Neural progenitor cell (in vitro differentiated cells): ENCODE data around the gene SLCO3A1. TPM values are rescaled to one million over a fixed set of nuclear protein-coding genes. Genes with fewer than 3 reads are reported as not detected.
A peak's percentile ranks its signal among the peaks of the same experiment; 100 is the strongest.

ENCODE experiments used
- DNase-seq: peaks from one replicate; pipeline ENCODE4 v3.0.0-alpha.2; 2016; ENCODE audit warnings: low spot score
- H2AFZ ChIP-seq: fragments of 200-600 bp; sonication (generic); replicated peaks from 2 replicates; pipeline ENCODE4 v1.6.1; 2016; ENCODE audit warnings: antibody characterized with exemption
- H3F3A ChIP-seq: fragments of 200-600 bp; sonication (generic); 2 replicates; pipeline ENCODE4 v1.6.1; 2016; ENCODE audit warnings: antibody characterized with exemption, low read depth
- H3K27ac ChIP-seq: fragments of 200-600 bp; sonication (generic); 2 replicates; pipeline ENCODE4 v1.5.1; 2016; ENCODE audit warnings: mild to moderate bottlenecking
- H3K27me3 ChIP-seq: fragments of 200-600 bp; sonication (generic); 2 replicates; pipeline ENCODE4 v1.6.1; 2016; ENCODE audit warnings: mild to moderate bottlenecking, moderate library complexity
- H3K36me3 ChIP-seq: fragments of 200-600 bp; sonication (generic); 2 replicates; pipeline ENCODE4 v1.5.1; 2016
- H3K4me1 ChIP-seq: fragments of 200-600 bp; sonication (generic); 2 replicates; pipeline ENCODE4 v1.6.1; 2016; ENCODE audit warnings: mixed run types
- H3K4me2 ChIP-seq: fragments of 200-600 bp; sonication (generic); 2 replicates; pipeline ENCODE4 v1.6.1; 2016
- H3K4me3 ChIP-seq: fragments of 200-600 bp; sonication (generic); 2 replicates; pipeline ENCODE4 v1.5.1; 2016
- H3K79me2 ChIP-seq: fragments of 200-600 bp; sonication (generic); 2 replicates; pipeline ENCODE4 v1.6.1; 2016; ENCODE audit warnings: low read depth
- H3K9ac ChIP-seq: fragments of 200-600 bp; sonication (generic); 2 replicates; pipeline ENCODE4 v1.6.1; 2016
- H3K9me3 ChIP-seq: fragments of 200-600 bp; sonication (generic); 2 replicates; pipeline ENCODE4 v1.5.1; 2016; ENCODE audit warnings: low read depth
- H4K20me1 ChIP-seq: fragments of 200-600 bp; sonication (generic); 2 replicates; pipeline ENCODE4 v1.6.1; 2016; ENCODE audit warnings: low read depth
- H3K27ac Mint-ChIP-seq: 3 replicates; pipeline ENCODE4 v1.8.0; 2021; ENCODE audit warnings: mixed read lengths
- H3K27me3 Mint-ChIP-seq: 2 replicates; pipeline ENCODE4 v1.8.0; 2022; ENCODE audit warnings: low read depth, mild to moderate bottlenecking, inconsistent platforms, moderate library complexity, mixed read lengths; ENCODE audit not compliant: insufficient read depth
- H3K36me3 Mint-ChIP-seq: 3 replicates; pipeline ENCODE4 v1.8.0; 2021; ENCODE audit warnings: mixed read lengths
- H3K4me1 Mint-ChIP-seq: 3 replicates; pipeline ENCODE4 v1.8.0; 2021; ENCODE audit warnings: mixed read lengths
- H3K4me3 Mint-ChIP-seq: 3 replicates; pipeline ENCODE4 v1.8.0; 2021; ENCODE audit warnings: mild to moderate bottlenecking, moderate library complexity, mixed read lengths
- H3K9me3 Mint-ChIP-seq: 3 replicates; pipeline ENCODE4 v1.8.0; 2020; ENCODE audit warnings: mixed read lengths
- EZH2 ChIP-seq: fragments of 200-600 bp; sonication (generic); IDR thresholded peaks from 2 replicates; pipeline ENCODE4 v1.6.1; 2017; ENCODE audit warnings: antibody characterized with exemption, mild to moderate bottlenecking, moderate library complexity
- EZH2phosphoT487 ChIP-seq: fragments of 200-600 bp; sonication (generic); IDR thresholded peaks from 2 replicates; pipeline ENCODE4 v1.6.1; 2017; ENCODE audit warnings: antibody characterized with exemption
- total RNA-seq: library from RNA; depleted of rRNA; stranded (reverse); fragments of >200 nt; gene quantifications from 2 replicates; pipeline ENCODE4 v1.2.3, GENCODE V29; 2015; ENCODE audit warnings: low replicate concordance
- TF ChIP-seq, protein P1 (sequence below): fragments of 200-600 bp; sonication (generic); IDR thresholded peaks from 2 replicates; pipeline ENCODE4 v1.5.1; 2017; ENCODE audit warnings: antibody characterized with exemption, mild to moderate bottlenecking

Gene SLCO3A1
- total RNA-seq, 1 donor from 2014 or later: 6.6 TPM

DNA sequence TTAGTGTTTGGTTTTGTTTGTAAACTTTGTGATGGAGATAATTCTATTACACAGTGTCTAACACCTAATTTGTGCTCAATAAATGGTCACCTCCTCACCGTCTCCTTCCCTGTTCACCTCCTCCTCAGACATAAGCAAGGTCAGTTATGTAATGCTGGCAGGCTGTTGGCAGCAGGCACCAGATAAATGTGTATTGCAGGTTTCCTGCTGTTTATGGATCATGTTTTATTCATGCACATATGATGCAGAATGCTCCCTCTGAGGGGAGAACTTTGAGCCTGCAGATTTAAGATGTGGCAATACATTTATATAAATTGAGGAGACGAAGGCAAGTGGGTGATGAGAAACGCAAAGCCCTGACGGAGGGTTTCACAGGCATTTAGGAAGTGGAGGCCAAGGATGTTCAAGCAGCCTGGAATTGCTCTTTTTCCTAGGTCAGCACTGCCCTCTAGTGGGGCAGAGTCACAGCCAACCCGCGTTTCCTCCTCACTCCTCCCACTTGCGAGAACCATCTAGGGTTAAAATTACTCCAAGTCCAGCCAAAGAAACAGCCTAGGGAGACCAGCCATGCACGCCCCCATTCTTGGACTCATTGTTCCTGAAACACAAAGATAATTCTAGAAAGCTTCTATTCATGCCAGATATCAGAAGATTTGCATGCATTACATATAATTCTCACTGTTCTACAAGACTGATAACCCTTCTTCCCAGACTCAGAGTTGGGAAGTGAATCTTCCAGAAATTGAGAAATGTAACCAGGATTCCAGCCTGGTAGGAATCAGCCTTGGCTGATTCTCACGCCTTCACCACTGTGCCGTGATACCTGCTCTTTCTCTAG is 228.7 kb downstream of the SLCO3A1 start:
- Mint-ChIP-seq H3K27me3 (peaks cover 3% of the 10 kb centered on the region), H3K4me1 (peaks cover 3% of the 10 kb centered on the region), H3K4me3 (no peak overlapping the region), H3K9me3 (no peaks in the 10 kb centered on the region), H3K36me3 (no peaks in the 10 kb centered on the region), H3K27ac (no peak overlapping the region)
- DNase-seq: peak; percentile 82
- no peaks in the 10 kb centered on the region for H3K9me3 ChIP-seq
- H3K79me2 ChIP-seq: no peaks in the 10 kb centered on the region
- H3K27ac ChIP-seq: no peak overlapping the region
- no peaks in the 10 kb centered on the region for H3K4me1 ChIP-seq
- H3K9ac ChIP-seq: no peak overlapping the region
- H2AFZ ChIP-seq: no peak overlapping the region
- no peak overlapping the region for H3K4me3 ChIP-seq
- no peak for TF ChIP-seq EZH2phosphoT487
- TF ChIP-seq, protein P1, sequence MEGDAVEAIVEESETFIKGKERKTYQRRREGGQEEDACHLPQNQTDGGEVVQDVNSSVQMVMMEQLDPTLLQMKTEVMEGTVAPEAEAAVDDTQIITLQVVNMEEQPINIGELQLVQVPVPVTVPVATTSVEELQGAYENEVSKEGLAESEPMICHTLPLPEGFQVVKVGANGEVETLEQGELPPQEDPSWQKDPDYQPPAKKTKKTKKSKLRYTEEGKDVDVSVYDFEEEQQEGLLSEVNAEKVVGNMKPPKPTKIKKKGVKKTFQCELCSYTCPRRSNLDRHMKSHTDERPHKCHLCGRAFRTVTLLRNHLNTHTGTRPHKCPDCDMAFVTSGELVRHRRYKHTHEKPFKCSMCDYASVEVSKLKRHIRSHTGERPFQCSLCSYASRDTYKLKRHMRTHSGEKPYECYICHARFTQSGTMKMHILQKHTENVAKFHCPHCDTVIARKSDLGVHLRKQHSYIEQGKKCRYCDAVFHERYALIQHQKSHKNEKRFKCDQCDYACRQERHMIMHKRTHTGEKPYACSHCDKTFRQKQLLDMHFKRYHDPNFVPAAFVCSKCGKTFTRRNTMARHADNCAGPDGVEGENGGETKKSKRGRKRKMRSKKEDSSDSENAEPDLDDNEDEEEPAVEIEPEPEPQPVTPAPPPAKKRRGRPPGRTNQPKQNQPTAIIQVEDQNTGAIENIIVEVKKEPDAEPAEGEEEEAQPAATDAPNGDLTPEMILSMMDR: peak; percentile 87
- H3K27me3 ChIP-seq: no peaks in the 10 kb centered on the region
- peaks cover 4% of the 10 kb centered on the region for H4K20me1 ChIP-seq
- H3K4me2 ChIP-seq: no peak overlapping the region
- no peaks in the 10 kb centered on the region for H3K36me3 ChIP-seq
- no peaks in the 10 kb centered on the region for H3F3A ChIP-seq

DNA sequence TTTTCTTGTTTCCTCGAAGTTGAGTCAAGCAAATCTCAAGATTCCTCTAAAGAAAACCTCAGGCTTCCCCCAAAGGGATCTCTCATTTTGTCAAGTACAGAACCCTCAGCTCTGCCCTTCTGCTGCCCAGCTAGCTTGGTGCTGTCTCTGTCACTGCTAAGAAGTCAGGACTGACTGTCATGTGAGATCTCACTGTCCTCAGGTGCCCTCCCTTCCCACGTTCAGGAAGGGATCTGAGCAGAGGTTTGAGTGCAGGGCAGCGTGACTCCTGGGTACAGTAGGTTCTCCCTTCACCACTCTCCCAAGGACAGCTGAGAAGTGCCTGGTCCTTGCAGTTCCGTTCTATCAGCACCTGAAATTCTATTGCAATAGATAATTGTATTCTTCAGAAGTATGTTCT is 229.7 kb downstream of the SLCO3A1 start:
- Mint-ChIP-seq H3K27me3 (peaks cover 3% of the 10 kb centered on the region), H3K4me1 (peaks cover 2% of the 10 kb centered on the region), H3K36me3 (no peaks in the 10 kb centered on the region), H3K27ac (no peak overlapping the region), H3K9me3 (no peaks in the 10 kb centered on the region), H3K4me3 (no peak overlapping the region)
- Histone ChIP-seq H3K27ac (no peak overlapping the region), H3K36me3 (no peaks in the 10 kb centered on the region), H3K4me1 (no peaks in the 10 kb centered on the region), H4K20me1 (peaks cover 4% of the 10 kb centered on the region), H3K79me2 (no peaks in the 10 kb centered on the region), H3K9me3 (no peaks in the 10 kb centered on the region), H3K9ac (no peak overlapping the region), H3K27me3 (no peaks in the 10 kb centered on the region), H2AFZ (no peak overlapping the region), H3K4me3 (no peak overlapping the region), H3F3A (no peaks in the 10 kb centered on the region), H3K4me2 (no peak overlapping the region)
- DNase-seq: no peak
- TF ChIP-seq EZH2phosphoT487 (no peak), EZH2 (no peak)
- TF ChIP-seq, protein P1: no peak

DNA sequence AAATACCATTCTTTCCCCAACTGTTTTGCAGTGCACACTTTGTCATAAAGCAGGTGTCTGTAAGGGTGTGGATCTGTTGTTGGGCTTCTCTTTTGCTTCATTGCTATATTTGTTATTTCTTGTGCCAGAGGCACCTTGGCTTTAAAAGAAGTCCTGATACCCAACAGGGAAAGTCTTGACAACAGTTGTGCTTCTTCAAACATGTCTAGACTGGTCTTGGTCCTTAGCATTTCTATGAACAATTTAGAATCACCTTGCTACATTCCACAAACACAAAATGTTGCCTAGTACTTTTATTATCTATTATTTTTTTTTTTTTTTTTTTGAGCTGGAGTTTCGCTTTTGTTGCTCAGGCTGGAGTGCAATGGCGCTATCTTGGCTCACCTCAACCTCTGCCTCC is 233.7 kb downstream of the SLCO3A1 start:
- no peaks in the 10 kb centered on the region for H3K27me3 ChIP-seq
- no peaks in the 10 kb centered on the region for H3K4me1 ChIP-seq
- no peaks in the 10 kb centered on the region for H3K79me2 ChIP-seq
- no peaks in the 10 kb centered on the region for H3K36me3 ChIP-seq
- Mint-ChIP-seq H3K27ac (no peak overlapping the region), H3K36me3 (peaks cover 2% of the 10 kb centered on the region), H3K27me3 (peaks cover 2% of the 10 kb centered on the region), H3K4me3 (no peak overlapping the region), H3K4me1 (no peaks in the 10 kb centered on the region), H3K9me3 (no peaks in the 10 kb centered on the region)
- no peak overlapping the region for H3K4me3 ChIP-seq
- H3K27ac ChIP-seq: no peak overlapping the region
- no peak overlapping the region for H3K9ac ChIP-seq
- H3K4me2 ChIP-seq: no peak overlapping the region
- H2AFZ ChIP-seq: no peak overlapping the region
- no peaks in the 10 kb centered on the region for H3K9me3 ChIP-seq
- TF ChIP-seq EZH2phosphoT487 (no peak), EZH2 (no peak)
- TF ChIP-seq, protein P1: no peak
- H3F3A ChIP-seq: no peaks in the 10 kb centered on the region
- DNase-seq: no peak
- no peaks in the 10 kb centered on the region for H4K20me1 ChIP-seq
